Lower leg skin (tissue), 3 donors: ENCODE measurements around the gene CKS1B.
"Not testable (repeated sequence)": the region's sequence is repeated elsewhere in the genome, so short reads cannot be mapped to it uniquely, and the experiment has no call there.

Source experiments
- CTCF ChIP-seq, 3 donors: fragments of 450-650 bp; IDR thresholded peaks; one replicate each; pipeline ENCODE4 v1.5.1; 2016; ENCODE audit warnings: antibody characterized with exemption in 3 of 3, mild to moderate bottlenecking in 3 of 3, moderate library complexity in 2 of 3
- POLR2A ChIP-seq, 2 donors: fragments of 450-650 bp; IDR thresholded peaks; one replicate each; pipeline ENCODE4 v1.6.1; 2016 to 2017; ENCODE audit warnings: antibody characterized with exemption in 2 of 2, mild to moderate bottlenecking in 1 of 2, moderate library complexity in 1 of 2

GRCh38 chr1:154986736-154987135 is 12.3 kb downstream of the CKS1B start:
- TF ChIP-seq CTCF, POLR2A (IDR thresholded peaks at IDR 0.05): not testable (repeated sequence)
